ENCODE data around the gene SOST.

SOST gene

GRCh38 chr17:43758497-43759174 lies at the start of gene SOST:
SOST (minus strand) TSS chr17:43758791; CDS start chr17:43758741, 50 bp downstream.
- TF ChIP-seq, protein P1, sequence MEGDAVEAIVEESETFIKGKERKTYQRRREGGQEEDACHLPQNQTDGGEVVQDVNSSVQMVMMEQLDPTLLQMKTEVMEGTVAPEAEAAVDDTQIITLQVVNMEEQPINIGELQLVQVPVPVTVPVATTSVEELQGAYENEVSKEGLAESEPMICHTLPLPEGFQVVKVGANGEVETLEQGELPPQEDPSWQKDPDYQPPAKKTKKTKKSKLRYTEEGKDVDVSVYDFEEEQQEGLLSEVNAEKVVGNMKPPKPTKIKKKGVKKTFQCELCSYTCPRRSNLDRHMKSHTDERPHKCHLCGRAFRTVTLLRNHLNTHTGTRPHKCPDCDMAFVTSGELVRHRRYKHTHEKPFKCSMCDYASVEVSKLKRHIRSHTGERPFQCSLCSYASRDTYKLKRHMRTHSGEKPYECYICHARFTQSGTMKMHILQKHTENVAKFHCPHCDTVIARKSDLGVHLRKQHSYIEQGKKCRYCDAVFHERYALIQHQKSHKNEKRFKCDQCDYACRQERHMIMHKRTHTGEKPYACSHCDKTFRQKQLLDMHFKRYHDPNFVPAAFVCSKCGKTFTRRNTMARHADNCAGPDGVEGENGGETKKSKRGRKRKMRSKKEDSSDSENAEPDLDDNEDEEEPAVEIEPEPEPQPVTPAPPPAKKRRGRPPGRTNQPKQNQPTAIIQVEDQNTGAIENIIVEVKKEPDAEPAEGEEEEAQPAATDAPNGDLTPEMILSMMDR (conservative IDR thresholded peaks at IDR 0.05; ENCODE audit: low read depth, low read length), result no peak
- Histone ChIP-seq H3K4me1 (ENCODE audit: low read depth, poor library complexity, severe bottlenecking) (peaks cover 16% of the 10 kb centered on the region), H3K79me2 (ENCODE audit: insufficient read depth, low read depth) (no peaks in the 10 kb centered on the region), H2AFZ (ENCODE audit: low read depth) (no peak within 1 kb of the TSS), H3K27me3 (ENCODE audit: insufficient read depth, low read depth) (no peaks in the 10 kb centered on the region), H3K9ac (no peak within 1 kb of the TSS), H3K36me3 (ENCODE audit: insufficient read depth) (no peaks in the 10 kb centered on the region), H3K4me2 (no peak within 1 kb of the TSS), H3K4me3 (IDR thresholded peaks at IDR 0.05; ENCODE audit: insufficient read depth, low read depth, low read length) (no peak within 1 kb of the TSS), H4K20me1 (ENCODE audit: insufficient read depth) (no peaks in the 10 kb centered on the region), H3K27ac (no peak within 1 kb of the TSS)

GRCh38 chr17:43808076-43808475 lies 49.5 kb upstream of the SOST start:
- Histone ChIP-seq H3K4me1 (ENCODE audit: low read depth, poor library complexity, severe bottlenecking) (no peaks in the 10 kb centered on the region), H3K79me2 (ENCODE audit: insufficient read depth, low read depth) (no peaks in the 10 kb centered on the region), H2AFZ (ENCODE audit: low read depth) (no peak overlapping the region), H3K9ac (no peak overlapping the region), H3K27ac (no peak overlapping the region), H3K36me3 (ENCODE audit: insufficient read depth) (no peaks in the 10 kb centered on the region), H3K4me2 (no peak overlapping the region), H3K4me3 (IDR thresholded peaks at IDR 0.05; ENCODE audit: insufficient read depth, low read depth, low read length) (no peak overlapping the region), H3K27me3 (ENCODE audit: insufficient read depth, low read depth) (no peaks in the 10 kb centered on the region), H4K20me1 (ENCODE audit: insufficient read depth) (no peaks in the 10 kb centered on the region)
- TF ChIP-seq, protein P1 (conservative IDR thresholded peaks at IDR 0.05; ENCODE audit: low read depth, low read length), result no peak

DNA sequence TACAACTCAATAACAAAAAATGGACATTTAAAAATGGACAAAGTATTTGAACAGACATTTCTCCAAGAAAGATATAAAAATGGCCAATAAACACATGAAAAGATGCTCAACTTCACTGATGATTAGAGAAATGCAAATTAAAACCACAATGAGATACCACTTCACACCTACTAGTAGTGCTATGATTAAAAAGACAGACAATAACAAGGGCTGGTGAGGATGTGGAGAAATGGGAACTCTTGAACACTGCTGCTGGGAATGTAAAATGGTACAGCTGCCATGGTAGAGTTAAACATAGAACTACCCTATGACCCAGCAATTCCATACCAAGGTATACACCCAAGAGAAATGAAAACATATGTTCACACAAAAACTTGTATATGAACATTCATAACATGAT lies 46.5 kb upstream of the SOST start:
- TF ChIP-seq, protein P1 (conservative IDR thresholded peaks at IDR 0.05; ENCODE audit: low read depth, low read length), result no peak
- Histone ChIP-seq H3K27ac (no peak overlapping the region), H3K4me1 (ENCODE audit: low read depth, poor library complexity, severe bottlenecking) (no peaks in the 10 kb centered on the region), H3K27me3 (ENCODE audit: insufficient read depth, low read depth) (no peaks in the 10 kb centered on the region), H4K20me1 (ENCODE audit: insufficient read depth) (no peaks in the 10 kb centered on the region), H3K79me2 (ENCODE audit: insufficient read depth, low read depth) (no peaks in the 10 kb centered on the region), H3K36me3 (ENCODE audit: insufficient read depth) (no peaks in the 10 kb centered on the region), H3K4me2 (no peak overlapping the region), H2AFZ (ENCODE audit: low read depth) (no peak overlapping the region), H3K4me3 (IDR thresholded peaks at IDR 0.05; ENCODE audit: insufficient read depth, low read depth, low read length) (no peak overlapping the region), H3K9ac (no peak overlapping the region)

- Histone ChIP-seq H3K27me3 (ENCODE audit: insufficient read depth, low read depth) (no peaks in the 10 kb centered on the region), H3K4me2 (no peak overlapping the region), H2AFZ (ENCODE audit: low read depth) (no peak overlapping the region), H3K4me3 (IDR thresholded peaks at IDR 0.05; ENCODE audit: insufficient read depth, low read depth, low read length) (no peak overlapping the region), H3K4me1 (ENCODE audit: low read depth, poor library complexity, severe bottlenecking) (no peaks in the 10 kb centered on the region), H3K36me3 (ENCODE audit: insufficient read depth) (no peaks in the 10 kb centered on the region), H3K27ac (no peak overlapping the region), H3K9ac (no peak overlapping the region), H4K20me1 (ENCODE audit: insufficient read depth) (no peaks in the 10 kb centered on the region), H3K79me2 (ENCODE audit: insufficient read depth, low read depth) (no peaks in the 10 kb centered on the region)
- TF ChIP-seq, protein P1 (conservative IDR thresholded peaks at IDR 0.05; ENCODE audit: low read depth, low read length), result no peak
These were observed 45.2 kb upstream of the SOST start for GRCh38 chr17:43803758-43804157.

All from KMS-11 (cell line).